Gastroesophageal sphincter (tissue), 3 donors: ENCODE measurements around the gene BASP1.

ENCODE experiments used
- CTCF ChIP-seq, 4 experiments: fragments of 200-600 bp in 2 of 4; fragments of 450-650 bp in 2 of 4; sonication (generic) in 1 of 4; IDR thresholded peaks; one replicate each; pipeline ENCODE4 v1.5.1; 2017 to 2019; ENCODE audit warnings: antibody characterized with exemption in 4 of 4, mild to moderate bottlenecking in 2 of 4, moderate library complexity in 2 of 4
- POLR2AphosphoS5 ChIP-seq: sonication (generic); formaldehyde crosslinking; IDR thresholded peaks from one replicate; pipeline ENCODE4 v1.6.1; 2017; ENCODE audit warnings: antibody characterized with exemption

- TF ChIP-seq POLR2AphosphoS5 (no peak), CTCF (IDR thresholded peaks at IDR 0.05) (no peak)
Measured at GRCh38 chr5:17265041-17265440, 47.6 kb downstream of the BASP1 start.
